Caco-2 (cell line): ENCODE data around the gene RINL. TPM values are rescaled to one million over a fixed set of nuclear protein-coding genes. Genes with fewer than 3 reads are reported as not detected.
A peak's percentile ranks its signal among the peaks of the same experiment; 100 is the strongest.

Experiments
- BruUV-seq: library from RNA; stranded (reverse); fragments of 400-500 nt; replicated peaks from 2 replicates; lab custom pipeline; 2021; lab: Mats Ljungman, UMichigan
- CTCF ChIA-PET: fragments of 300-600 bp; sonication (Branson Sonifier 250); formaldehyde crosslinking; loops from one replicate; lab custom pipeline; 2022; ENCODE audit warnings: antibody characterized with exemption; lab: Charles Lee
- POLR2A ChIA-PET: fragments of 300-600 bp; sonication (Branson Sonifier 250); formaldehyde crosslinking; loops from one replicate; lab custom pipeline; 2022; ENCODE audit warnings: antibody characterized with exemption; lab: Charles Lee
- DNase-seq, 2 experiments: peaks; one replicate each; pipeline versions ENCODE4 v3.0.0 to v3.0.0-alpha.2; 2020 to 2022
- H3K27me3 ChIP-seq: replicated peaks from 2 replicates; pipeline ENCODE4 v1.6.0; 2011; ENCODE audit warnings: low read length; ENCODE audit not compliant: control insufficient read depth, insufficient read depth
- H3K36me3 ChIP-seq: 2 replicates; pipeline ENCODE4 v1.5.1; 2011; ENCODE audit warnings: low read length; ENCODE audit not compliant: control insufficient read depth, insufficient read depth
- H3K4me1 ChIP-seq: fragments of 250-450 bp; sonication (Bioruptor Pico); 2 replicates; pipeline ENCODE4 v1.5.1; 2020; ENCODE audit warnings: mild to moderate bottlenecking
- H3K4me3 ChIP-seq: 2 replicates; pipeline ENCODE4 v1.5.1; 2011; ENCODE audit warnings: low read depth, mild to moderate bottlenecking, control low read depth, low read length
- H3K9me3 ChIP-seq: fragments of 250-450 bp; sonication (Bioruptor Pico); 2 replicates; pipeline ENCODE4 v1.5.1; 2020; ENCODE audit warnings: mild to moderate bottlenecking, moderate library complexity
- H3K27ac Mint-ChIP-seq: one replicate; pipeline ENCODE4 v1.8.0; 2022; ENCODE audit warnings: mixed read lengths; ENCODE audit not compliant: unreplicated experiment
- H3K27me3 Mint-ChIP-seq: one replicate; pipeline ENCODE4 v1.8.0; 2022; ENCODE audit warnings: mixed read lengths; ENCODE audit not compliant: insufficient read depth, unreplicated experiment
- H3K36me3 Mint-ChIP-seq: one replicate; pipeline ENCODE4 v1.8.0; 2022; ENCODE audit warnings: mild to moderate bottlenecking, mixed read lengths; ENCODE audit not compliant: insufficient read depth, unreplicated experiment
- H3K4me1 Mint-ChIP-seq: one replicate; pipeline ENCODE4 v1.8.0; 2022; ENCODE audit warnings: low read depth, mixed read lengths; ENCODE audit not compliant: unreplicated experiment
- H3K4me3 Mint-ChIP-seq: one replicate; pipeline ENCODE4 v1.8.0; 2022; ENCODE audit warnings: mild to moderate bottlenecking, moderate library complexity, mixed read lengths; ENCODE audit not compliant: unreplicated experiment
- H3K9me3 Mint-ChIP-seq: one replicate; pipeline ENCODE4 v1.8.0; 2022; ENCODE audit warnings: mixed read lengths; ENCODE audit not compliant: unreplicated experiment
- intact Hi-C: fragments of 100-400 bp; cut with micrococcal nuclease; formaldehyde crosslinking; loops from one replicate; pipeline ENCODE4 v1.10.0; 2022; ENCODE audit not compliant: unreplicated experiment
- total RNA-seq: library from RNA; stranded (reverse); gene quantifications from 2 replicates; pipeline ENCODE4 v1.2.3, GENCODE V29; 2022
- TF ChIP-seq, protein P1 (sequence below), 2 experiments: fragments of 200-600 bp in 1 of 2; IDR thresholded peaks; 1 replicate in 1 of 2; 2 replicates in 1 of 2; pipeline versions ENCODE4 v1.5.1 to v1.8.0; 2011 to 2022; ENCODE audit warnings: antibody characterized with exemption in 1 of 2, control low read depth in 1 of 2, inconsistent platforms in 1 of 2, low read depth in 1 of 2, low read length in 1 of 2, mild to moderate bottlenecking in 1 of 2, moderate library complexity in 1 of 2; ENCODE audit not compliant: insufficient read depth in 1 of 2, severe bottlenecking in 1 of 2, unreplicated experiment in 1 of 2

The RINL gene
- total RNA-seq, 1 experiment from 2014 or later, result 1.9 TPM

DNA sequence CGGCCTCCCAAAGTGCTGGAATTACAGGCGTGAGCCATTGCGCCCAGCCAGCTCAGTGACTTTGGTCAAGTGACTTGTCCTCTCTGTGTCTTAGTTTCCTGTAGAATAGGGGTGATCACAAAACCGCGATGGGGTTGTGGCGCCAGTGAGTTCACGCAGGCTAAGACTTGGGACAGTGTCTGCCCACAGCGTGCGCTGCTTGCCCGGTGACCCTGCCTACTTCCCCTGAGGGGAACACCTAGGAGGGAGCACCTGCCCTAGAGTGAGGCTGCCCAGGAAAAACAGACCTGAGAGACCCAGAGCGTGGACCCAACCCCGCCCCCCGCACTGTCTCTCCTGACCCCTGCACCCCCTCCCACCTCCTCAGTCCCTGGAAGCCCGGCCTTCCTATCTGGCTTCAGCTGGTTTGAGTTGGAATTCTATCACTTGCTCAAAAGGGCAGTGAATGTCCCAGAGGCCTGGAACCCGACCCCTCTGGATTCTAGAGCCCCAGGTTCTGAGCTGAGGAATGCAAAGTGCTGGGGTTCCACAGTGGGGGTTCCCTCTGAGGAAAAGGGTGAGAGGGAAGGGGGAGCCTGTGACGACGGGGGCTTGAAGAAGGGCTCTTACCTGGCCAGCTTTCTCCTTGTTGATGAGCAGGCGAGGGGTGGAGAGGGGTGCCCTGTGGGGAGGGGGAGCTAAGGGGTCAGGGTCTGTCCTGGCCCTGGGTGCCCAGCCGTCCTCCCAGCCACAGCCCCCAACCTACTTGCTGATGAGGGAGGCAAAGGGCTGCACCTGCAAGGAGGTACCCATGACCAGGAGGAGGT lies 2.2 kb upstream of the RINL start:
- CTCF ChIA-PET, result no interaction called here

DNA sequence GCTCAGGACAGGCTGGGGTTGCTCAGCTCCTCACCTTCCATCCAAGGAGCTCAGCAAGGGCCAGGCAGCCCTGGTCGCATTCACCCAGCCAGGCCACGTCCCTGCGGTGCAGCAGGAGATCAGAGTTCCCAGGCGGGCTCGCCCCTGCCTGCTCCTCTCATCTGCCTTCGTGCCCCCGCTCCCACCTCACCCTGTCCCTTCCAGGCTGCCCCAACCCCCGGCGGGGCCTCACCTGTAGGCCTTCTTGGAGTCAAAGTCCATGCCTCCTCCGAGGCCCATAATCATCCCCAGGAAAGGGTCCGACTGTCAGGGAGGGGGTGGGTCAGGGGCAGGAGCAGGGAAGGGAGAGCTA lies 1.3 kb upstream of the RINL start:
- Mint-ChIP-seq H3K9me3 (no peaks in the 10 kb centered on the region), H3K4me3 (no peak overlapping the region), H3K36me3 (peaks cover 11% of the 10 kb centered on the region), H3K27ac (peak overlapping the region; percentile 89), H3K4me1 (peaks cover 33% of the 10 kb centered on the region), H3K27me3 (no peaks in the 10 kb centered on the region)
- CTCF ChIA-PET, result interaction anchor here (1.4 kb wide), 1 partner anchor 26 kb away, joined by 3 read pairs; no protein-coding TSS in a partner anchor
- TF ChIP-seq, protein P1, sequence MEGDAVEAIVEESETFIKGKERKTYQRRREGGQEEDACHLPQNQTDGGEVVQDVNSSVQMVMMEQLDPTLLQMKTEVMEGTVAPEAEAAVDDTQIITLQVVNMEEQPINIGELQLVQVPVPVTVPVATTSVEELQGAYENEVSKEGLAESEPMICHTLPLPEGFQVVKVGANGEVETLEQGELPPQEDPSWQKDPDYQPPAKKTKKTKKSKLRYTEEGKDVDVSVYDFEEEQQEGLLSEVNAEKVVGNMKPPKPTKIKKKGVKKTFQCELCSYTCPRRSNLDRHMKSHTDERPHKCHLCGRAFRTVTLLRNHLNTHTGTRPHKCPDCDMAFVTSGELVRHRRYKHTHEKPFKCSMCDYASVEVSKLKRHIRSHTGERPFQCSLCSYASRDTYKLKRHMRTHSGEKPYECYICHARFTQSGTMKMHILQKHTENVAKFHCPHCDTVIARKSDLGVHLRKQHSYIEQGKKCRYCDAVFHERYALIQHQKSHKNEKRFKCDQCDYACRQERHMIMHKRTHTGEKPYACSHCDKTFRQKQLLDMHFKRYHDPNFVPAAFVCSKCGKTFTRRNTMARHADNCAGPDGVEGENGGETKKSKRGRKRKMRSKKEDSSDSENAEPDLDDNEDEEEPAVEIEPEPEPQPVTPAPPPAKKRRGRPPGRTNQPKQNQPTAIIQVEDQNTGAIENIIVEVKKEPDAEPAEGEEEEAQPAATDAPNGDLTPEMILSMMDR (IDR thresholded peaks at IDR 0.05; ENCODE audit: insufficient read depth in 1 of 2, low read depth in 1 of 2, low read length in 1 of 2, severe bottlenecking in 1 of 2, unreplicated experiment in 1 of 2), result no peak
- intact Hi-C loops, result no loop called here
- Histone ChIP-seq H3K36me3 (no peaks in the 10 kb centered on the region), H3K9me3 (no peaks in the 10 kb centered on the region), H3K4me1 (peaks cover 55% of the 10 kb centered on the region), H3K4me3 (no peak overlapping the region), H3K27me3 (no peaks in the 10 kb centered on the region)
- no TSS peak for BruUV-seq
- POLR2A ChIA-PET, result interaction anchor here (1.1 kb wide), 1 partner anchor 28 kb away, joined by 3 read pairs; no protein-coding TSS in a partner anchor
- DNase-seq, result peak in 1 of 2 experiments; percentile 68

More for the DNA sequence above, 2.2 kb upstream of the RINL start:
- no peaks in the 10 kb centered on the region for H3K36me3 ChIP-seq
- no peaks in the 10 kb centered on the region for H3K9me3 ChIP-seq
- H3K27ac Mint-ChIP-seq, result peak overlapping the region; percentile 64
- POLR2A ChIA-PET, result no interaction called here
- no peak overlapping the region for H3K4me3 Mint-ChIP-seq
- TF ChIP-seq, protein P1 (IDR thresholded peaks at IDR 0.05; ENCODE audit: insufficient read depth in 1 of 2, low read depth in 1 of 2, low read length in 1 of 2, severe bottlenecking in 1 of 2, unreplicated experiment in 1 of 2), result no peak
- H3K27me3 ChIP-seq, result no peaks in the 10 kb centered on the region
- intact Hi-C loops, result no loop called here
- H3K9me3 Mint-ChIP-seq, result no peaks in the 10 kb centered on the region
- H3K4me1 Mint-ChIP-seq, result peaks cover 33% of the 10 kb centered on the region
- DNase-seq, result no peak
- BruUV-seq, result no TSS peak
- no peak overlapping the region for H3K4me3 ChIP-seq
- H3K36me3 Mint-ChIP-seq, result peaks cover 11% of the 10 kb centered on the region
- no peaks in the 10 kb centered on the region for H3K27me3 Mint-ChIP-seq
- peaks cover 55% of the 10 kb centered on the region for H3K4me1 ChIP-seq

DNA sequence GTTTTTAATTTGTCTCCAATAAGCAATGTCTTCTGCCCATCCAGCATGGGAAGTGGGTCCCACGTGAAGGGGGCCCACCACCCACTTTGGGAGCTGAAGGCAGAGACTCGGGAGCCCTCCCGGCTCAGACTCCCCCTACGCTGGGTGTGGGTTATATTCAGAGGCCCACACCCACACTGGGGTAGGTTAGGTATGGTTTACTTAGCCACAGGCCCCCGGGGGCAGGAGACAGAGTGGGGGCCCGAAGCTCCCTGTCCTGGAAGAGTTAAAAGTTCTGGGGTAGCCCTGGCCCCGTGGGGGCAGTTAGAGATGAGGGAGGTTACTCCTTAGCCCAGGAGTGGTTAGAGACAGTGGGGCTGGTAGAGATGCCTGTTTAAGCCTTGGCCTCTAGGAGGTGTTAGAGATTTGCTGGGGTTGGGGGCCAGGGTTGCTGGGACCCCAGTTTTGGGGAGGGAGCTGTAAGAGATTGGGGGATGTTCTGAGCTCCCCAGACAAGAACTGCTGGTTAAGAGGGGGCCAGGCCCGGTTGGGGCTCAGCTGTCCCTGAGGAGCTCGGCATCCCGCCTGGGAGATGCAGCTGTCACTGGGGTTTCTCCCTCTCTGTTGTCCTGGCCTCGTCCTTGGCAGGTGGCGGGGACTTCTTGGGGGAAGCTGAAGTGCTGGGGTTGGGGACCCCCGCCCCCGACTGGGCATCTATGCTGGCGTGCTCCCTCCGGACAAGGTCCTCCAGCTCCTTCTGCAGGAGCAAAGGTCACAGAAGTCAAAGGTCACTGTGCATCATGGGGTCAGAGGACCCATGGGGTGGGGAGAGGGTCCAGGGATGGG lies 712 bp upstream of the RINL start:
- H3K27me3 ChIP-seq, result no peaks in the 10 kb centered on the region
- DNase-seq, result no peak
- Mint-ChIP-seq H3K4me1 (peaks cover 33% of the 10 kb centered on the region), H3K36me3 (peaks cover 11% of the 10 kb centered on the region), H3K27ac (peak overlapping the region; percentile 89), H3K4me3 (peak overlapping the region; percentile 34), H3K9me3 (no peaks in the 10 kb centered on the region), H3K27me3 (no peaks in the 10 kb centered on the region)
- no peaks in the 10 kb centered on the region for H3K9me3 ChIP-seq
- BruUV-seq, result TSS peak; percentile 69
- no peak overlapping the region for H3K4me3 ChIP-seq
- CTCF ChIA-PET, result interaction anchor here (1.4 kb wide), 1 partner anchor 26 kb away, joined by 3 read pairs; no protein-coding TSS in a partner anchor
- H3K4me1 ChIP-seq, result peaks cover 55% of the 10 kb centered on the region
- TF ChIP-seq, protein P1 (IDR thresholded peaks at IDR 0.05; ENCODE audit: insufficient read depth in 1 of 2, low read depth in 1 of 2, low read length in 1 of 2, severe bottlenecking in 1 of 2, unreplicated experiment in 1 of 2), result no peak
- intact Hi-C loops, result no loop called here
- POLR2A ChIA-PET, result interaction anchor here (1.1 kb wide), 1 partner anchor 28 kb away, joined by 3 read pairs; no protein-coding TSS in a partner anchor
- no peaks in the 10 kb centered on the region for H3K36me3 ChIP-seq
